Liver (tissue), 9 donors: ENCODE data around the gene ZFYVE19. TPM values are rescaled to one million over a fixed set of nuclear protein-coding genes. Genes with fewer than 3 reads are reported as not detected.

Experiments used
- DNase-seq: peaks from one replicate; pipeline ENCODE4 v3.0.0-alpha.2; 2017; ENCODE audit warnings: low spot score
- H3K27ac ChIP-seq, 2 donors: one replicate each; pipeline ENCODE4 v1.7.0; 2013; ENCODE audit warnings: inconsistent platforms in 2 of 2, low read length in 2 of 2, control low read depth in 1 of 2, low read depth in 1 of 2, mild to moderate bottlenecking in 1 of 2
- H3K27me3 ChIP-seq, 4 donors: one replicate each; pipeline versions ENCODE4 v1.6.1 to v1.7.0; 2013; ENCODE audit warnings: low read length in 3 of 4, inconsistent platforms in 1 of 4, mild to moderate bottlenecking in 1 of 4, moderate library complexity in 1 of 4; ENCODE audit not compliant: control insufficient read depth in 4 of 4, insufficient read depth in 4 of 4
- H3K36me3 ChIP-seq, 4 donors: one replicate each; pipeline versions ENCODE4 v1.6.1 to v1.7.0; 2013; ENCODE audit warnings: low read length in 3 of 4, mild to moderate bottlenecking in 3 of 4, low read depth in 1 of 4, moderate library complexity in 1 of 4; ENCODE audit not compliant: control insufficient read depth in 4 of 4, insufficient read depth in 3 of 4
- H3K4me1 ChIP-seq, 4 donors: one replicate each; pipeline versions ENCODE4 v1.6.1 to v1.7.0; 2013; ENCODE audit warnings: low read length in 3 of 4, mild to moderate bottlenecking in 3 of 4, moderate library complexity in 1 of 4; ENCODE audit not compliant: control insufficient read depth in 4 of 4, insufficient read depth in 4 of 4
- H3K4me3 ChIP-seq, 3 donors: one replicate each; pipeline versions ENCODE4 v1.6.1 to v1.7.0; 2013; ENCODE audit warnings: low read length in 3 of 3, control low read depth in 1 of 3, low read depth in 1 of 3, mild to moderate bottlenecking in 1 of 3
- H3K9ac ChIP-seq, 2 donors: one replicate each; pipeline ENCODE4 v1.7.0; 2013; ENCODE audit warnings: low read length in 2 of 2, mild to moderate bottlenecking in 2 of 2, moderate library complexity in 2 of 2, control low read depth in 1 of 2, low read depth in 1 of 2
- H3K9me3 ChIP-seq, 4 donors: one replicate each; pipeline versions ENCODE4 v1.6.1 to v1.7.0; 2013; ENCODE audit warnings: low read length in 3 of 4; ENCODE audit not compliant: control insufficient read depth in 4 of 4
- EGR1 ChIP-seq, 2 donors: IDR thresholded peaks; 2 replicates each; pipeline ENCODE4 v1.6.1; 2016 to 2018; ENCODE audit warnings: antibody characterized with exemption in 2 of 2, low read depth in 2 of 2
- FOXA2 ChIP-seq: IDR thresholded peaks from 2 replicates; pipeline ENCODE4 v1.6.1; 2016; ENCODE audit warnings: antibody characterized with exemption
- HNF4A ChIP-seq, 2 donors: conservative IDR thresholded peaks; 2 replicates each; pipeline ENCODE4 v1.6.1; 2016; ENCODE audit warnings: antibody characterized with exemption in 2 of 2, mild to moderate bottlenecking in 2 of 2
- HNF4G ChIP-seq: IDR thresholded peaks from 2 replicates; pipeline ENCODE4 v1.6.1; 2016; ENCODE audit warnings: antibody characterized with exemption
- JUND ChIP-seq, 2 donors: IDR thresholded peaks; 2 replicates each; pipeline ENCODE4 v1.6.1; 2016; ENCODE audit warnings: antibody characterized with exemption in 2 of 2
- NR2F2 ChIP-seq: IDR thresholded peaks from 2 replicates; pipeline ENCODE4 v1.6.1; 2016; ENCODE audit warnings: antibody characterized with exemption
- RAD21 ChIP-seq, 2 donors: IDR thresholded peaks; 2 replicates each; pipeline ENCODE4 v1.6.1; 2016; ENCODE audit warnings: antibody characterized with exemption in 2 of 2, mild to moderate bottlenecking in 2 of 2
- SP1 ChIP-seq: IDR thresholded peaks from 2 replicates; pipeline ENCODE4 v1.6.1; 2018; ENCODE audit warnings: antibody characterized with exemption, mild to moderate bottlenecking
- TAF1 ChIP-seq: conservative IDR thresholded peaks from 2 replicates; pipeline ENCODE4 v1.6.1; 2016; ENCODE audit warnings: antibody characterized with exemption, mild to moderate bottlenecking
- WGBS: extraction: QIAGEN DNeasy Blood & Tissue Kit; methylation state at CpG from one replicate; pipeline ENCODE4 v1.1.7; 2013; 5-methylcytosine and 5-hydroxymethylcytosine counted together
- polyA plus RNA-seq, 2 donors: library from polyadenylated mRNA; stranded (reverse) in 1 of 2; unstranded in 1 of 2; fragments of 200-250 nt in 1 of 2; fragments of >200 nt in 1 of 2; fragmentation: Nextera tagmentation in 1 of 2; extraction: Ambion mirVana in 1 of 2; gene quantifications; one replicate each; pipeline versions ENCODE4 v1.2.1 to v1.2.3, GENCODE V29; 2013 to 2015
- total RNA-seq, 2 donors: library from RNA; depleted of rRNA; stranded (reverse); fragments of >200 nt; gene quantifications; one replicate each; pipeline ENCODE4 v1.2.3, GENCODE V29; 2014
- TF ChIP-seq, protein P1 (sequence below): fragments of 150-350 bp; IDR thresholded peaks from 2 replicates; pipeline ENCODE4 v1.5.1; 2017; ENCODE audit warnings: improper control_type of control experiment, low read depth, low read length; ENCODE audit not compliant: missing input control
- TF ChIP-seq, protein P2 (sequence below): IDR thresholded peaks from 2 replicates; pipeline ENCODE4 v1.6.1; 2016; ENCODE audit warnings: antibody characterized with exemption, mild to moderate bottlenecking
- TF ChIP-seq, protein P3 (sequence below): IDR thresholded peaks from 2 replicates; pipeline ENCODE4 v1.6.1; 2016; ENCODE audit warnings: antibody characterized with exemption
- TF ChIP-seq, protein P4 (sequence below): IDR thresholded peaks from 2 replicates; pipeline ENCODE4 v1.6.1; 2016; ENCODE audit warnings: antibody characterized with exemption
- donor health status: healthy.
- donor health status: healthy.
- donor health status: healthy.
- donor health status: healthy.
- donor health status: healthy.

ZFYVE19 gene
- total and polyA plus RNA-seq, 4 donors: 10.4 to 41.2 (median 19.7) TPM

DNA sequence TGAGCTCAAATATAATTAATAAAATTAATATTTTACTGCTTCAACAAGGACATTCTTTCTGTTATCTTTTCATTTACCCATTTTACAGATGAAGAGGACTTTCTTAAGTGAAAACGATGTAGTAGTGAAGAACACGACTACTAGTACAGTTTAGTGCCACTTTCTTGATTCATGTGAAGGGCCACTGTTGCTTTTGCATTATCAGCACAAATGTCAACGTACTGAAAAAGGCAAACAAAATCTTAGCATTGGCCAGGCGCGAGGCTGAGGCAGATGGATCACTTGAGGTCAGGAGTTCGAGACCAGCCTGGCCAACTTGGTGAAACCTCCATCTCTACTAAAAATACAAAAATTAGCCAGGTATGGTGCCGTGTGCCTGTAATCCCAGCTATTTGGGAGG is 12.2 kb downstream of the ZFYVE19 start:
- H3K36me3 ChIP-seq: peaks cover 0 to 9% (median 3%) of the 10 kb centered on the region in 4 donors
- H3K27me3 ChIP-seq: no peaks in the 10 kb centered on the region
- TF ChIP-seq JUND (IDR thresholded peaks at IDR 0.05): no peak
- no peak for TF ChIP-seq FOXA2
- TF ChIP-seq HNF4G: no peak
- TF ChIP-seq HNF4A (conservative IDR thresholded peaks at IDR 0.05): no peak
- no peak for TF ChIP-seq EGR1 (IDR thresholded peaks at IDR 0.05; ENCODE audit: low read depth in 2 of 2)
- no peak for TF ChIP-seq NR2F2
- TF ChIP-seq, protein P1, sequence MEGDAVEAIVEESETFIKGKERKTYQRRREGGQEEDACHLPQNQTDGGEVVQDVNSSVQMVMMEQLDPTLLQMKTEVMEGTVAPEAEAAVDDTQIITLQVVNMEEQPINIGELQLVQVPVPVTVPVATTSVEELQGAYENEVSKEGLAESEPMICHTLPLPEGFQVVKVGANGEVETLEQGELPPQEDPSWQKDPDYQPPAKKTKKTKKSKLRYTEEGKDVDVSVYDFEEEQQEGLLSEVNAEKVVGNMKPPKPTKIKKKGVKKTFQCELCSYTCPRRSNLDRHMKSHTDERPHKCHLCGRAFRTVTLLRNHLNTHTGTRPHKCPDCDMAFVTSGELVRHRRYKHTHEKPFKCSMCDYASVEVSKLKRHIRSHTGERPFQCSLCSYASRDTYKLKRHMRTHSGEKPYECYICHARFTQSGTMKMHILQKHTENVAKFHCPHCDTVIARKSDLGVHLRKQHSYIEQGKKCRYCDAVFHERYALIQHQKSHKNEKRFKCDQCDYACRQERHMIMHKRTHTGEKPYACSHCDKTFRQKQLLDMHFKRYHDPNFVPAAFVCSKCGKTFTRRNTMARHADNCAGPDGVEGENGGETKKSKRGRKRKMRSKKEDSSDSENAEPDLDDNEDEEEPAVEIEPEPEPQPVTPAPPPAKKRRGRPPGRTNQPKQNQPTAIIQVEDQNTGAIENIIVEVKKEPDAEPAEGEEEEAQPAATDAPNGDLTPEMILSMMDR: no peak
- no peak for TF ChIP-seq RAD21 (IDR thresholded peaks at IDR 0.05)
- TF ChIP-seq, protein P2, sequence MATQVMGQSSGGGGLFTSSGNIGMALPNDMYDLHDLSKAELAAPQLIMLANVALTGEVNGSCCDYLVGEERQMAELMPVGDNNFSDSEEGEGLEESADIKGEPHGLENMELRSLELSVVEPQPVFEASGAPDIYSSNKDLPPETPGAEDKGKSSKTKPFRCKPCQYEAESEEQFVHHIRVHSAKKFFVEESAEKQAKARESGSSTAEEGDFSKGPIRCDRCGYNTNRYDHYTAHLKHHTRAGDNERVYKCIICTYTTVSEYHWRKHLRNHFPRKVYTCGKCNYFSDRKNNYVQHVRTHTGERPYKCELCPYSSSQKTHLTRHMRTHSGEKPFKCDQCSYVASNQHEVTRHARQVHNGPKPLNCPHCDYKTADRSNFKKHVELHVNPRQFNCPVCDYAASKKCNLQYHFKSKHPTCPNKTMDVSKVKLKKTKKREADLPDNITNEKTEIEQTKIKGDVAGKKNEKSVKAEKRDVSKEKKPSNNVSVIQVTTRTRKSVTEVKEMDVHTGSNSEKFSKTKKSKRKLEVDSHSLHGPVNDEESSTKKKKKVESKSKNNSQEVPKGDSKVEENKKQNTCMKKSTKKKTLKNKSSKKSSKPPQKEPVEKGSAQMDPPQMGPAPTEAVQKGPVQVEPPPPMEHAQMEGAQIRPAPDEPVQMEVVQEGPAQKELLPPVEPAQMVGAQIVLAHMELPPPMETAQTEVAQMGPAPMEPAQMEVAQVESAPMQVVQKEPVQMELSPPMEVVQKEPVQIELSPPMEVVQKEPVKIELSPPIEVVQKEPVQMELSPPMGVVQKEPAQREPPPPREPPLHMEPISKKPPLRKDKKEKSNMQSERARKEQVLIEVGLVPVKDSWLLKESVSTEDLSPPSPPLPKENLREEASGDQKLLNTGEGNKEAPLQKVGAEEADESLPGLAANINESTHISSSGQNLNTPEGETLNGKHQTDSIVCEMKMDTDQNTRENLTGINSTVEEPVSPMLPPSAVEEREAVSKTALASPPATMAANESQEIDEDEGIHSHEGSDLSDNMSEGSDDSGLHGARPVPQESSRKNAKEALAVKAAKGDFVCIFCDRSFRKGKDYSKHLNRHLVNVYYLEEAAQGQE: no peak
- TF ChIP-seq SP1: no peak
- TF ChIP-seq, protein P3, sequence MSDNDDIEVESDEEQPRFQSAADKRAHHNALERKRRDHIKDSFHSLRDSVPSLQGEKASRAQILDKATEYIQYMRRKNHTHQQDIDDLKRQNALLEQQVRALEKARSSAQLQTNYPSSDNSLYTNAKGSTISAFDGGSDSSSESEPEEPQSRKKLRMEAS: no peak
- TF ChIP-seq, protein P4, sequence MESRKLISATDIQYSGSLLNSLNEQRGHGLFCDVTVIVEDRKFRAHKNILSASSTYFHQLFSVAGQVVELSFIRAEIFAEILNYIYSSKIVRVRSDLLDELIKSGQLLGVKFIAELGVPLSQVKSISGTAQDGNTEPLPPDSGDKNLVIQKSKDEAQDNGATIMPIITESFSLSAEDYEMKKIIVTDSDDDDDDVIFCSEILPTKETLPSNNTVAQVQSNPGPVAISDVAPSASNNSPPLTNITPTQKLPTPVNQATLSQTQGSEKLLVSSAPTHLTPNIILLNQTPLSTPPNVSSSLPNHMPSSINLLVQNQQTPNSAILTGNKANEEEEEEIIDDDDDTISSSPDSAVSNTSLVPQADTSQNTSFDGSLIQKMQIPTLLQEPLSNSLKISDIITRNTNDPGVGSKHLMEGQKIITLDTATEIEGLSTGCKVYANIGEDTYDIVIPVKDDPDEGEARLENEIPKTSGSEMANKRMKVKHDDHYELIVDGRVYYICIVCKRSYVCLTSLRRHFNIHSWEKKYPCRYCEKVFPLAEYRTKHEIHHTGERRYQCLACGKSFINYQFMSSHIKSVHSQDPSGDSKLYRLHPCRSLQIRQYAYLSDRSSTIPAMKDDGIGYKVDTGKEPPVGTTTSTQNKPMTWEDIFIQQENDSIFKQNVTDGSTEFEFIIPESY: no peak
- no peak for DNase-seq
- H3K4me3 ChIP-seq: no peak overlapping the region
- WGBS: 68% methylated on average over 7 of the region's 7 CpGs
- no peaks in the 10 kb centered on the region for H3K4me1 ChIP-seq
- no peak overlapping the region for H3K27ac ChIP-seq
- no peak overlapping the region for H3K9ac ChIP-seq
- no peaks in the 10 kb centered on the region for H3K9me3 ChIP-seq

DNA sequence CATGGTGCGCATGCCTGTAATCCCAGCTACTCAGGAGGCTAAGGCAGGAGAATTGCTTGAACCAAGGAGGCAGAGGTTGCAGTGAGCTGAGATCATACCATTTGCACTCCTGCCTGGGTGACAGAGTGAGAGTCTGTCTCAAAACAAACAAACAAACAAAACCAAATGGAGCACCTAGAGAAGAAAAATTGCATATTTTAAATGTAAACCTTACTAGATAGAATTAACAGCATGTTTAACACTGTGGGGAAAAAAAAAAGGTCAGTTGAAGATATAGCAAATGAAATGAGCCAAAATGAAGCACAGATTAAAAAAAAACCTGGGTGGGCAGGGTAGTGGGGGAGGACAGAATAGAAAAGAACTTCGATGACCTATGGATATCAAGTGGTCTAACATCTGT is 14.3 kb downstream of the ZFYVE19 start:
- WGBS: 98% methylated on average over 2 of the region's 2 CpGs
- no peak for DNase-seq
- Histone ChIP-seq H3K4me1 (no peaks in the 10 kb centered on the region), H3K27me3 (no peaks in the 10 kb centered on the region), H3K4me3 (no peak overlapping the region), H3K9ac (no peak overlapping the region), H3K36me3 (no peaks in the 10 kb centered on the region), H3K9me3 (no peaks in the 10 kb centered on the region), H3K27ac (no peak overlapping the region)
- TF ChIP-seq TAF1 (no peak), FOXA2 (no peak), HNF4A (conservative IDR thresholded peaks at IDR 0.05) (no peak), EGR1 (IDR thresholded peaks at IDR 0.05; ENCODE audit: low read depth in 2 of 2) (no peak)
- TF ChIP-seq, protein P2: no peak
- TF ChIP-seq, protein P4: no peak
